Left renal cortex interstitium (tissue), 4 donors: Measurements from ENCODE around the gene SYT1. TPM values are rescaled to one million over a fixed set of nuclear protein-coding genes. Genes with fewer than 3 reads are reported as not detected.

Source experiments
- DNase-seq, 4 donors: peaks; one replicate each; pipeline ENCODE4 v3.0.0-alpha.2; 2013; ENCODE audit warnings: low read depth in 4 of 4, low spot score in 2 of 4, missing footprints in 1 of 4
- polyA plus RNA-seq, 4 donors: library from polyadenylated mRNA; unstranded; fragments of 120-200 nt; gene quantifications; one replicate each; pipeline ENCODE4 v1.2.1, GENCODE V29; 2013; ENCODE audit not compliant: insufficient read length in 4 of 4

The SYT1 gene
- polyA plus RNA-seq, 4 donors, result 17.5 to 27.4 (median 21.0) TPM

GRCh38 chr12:78888568-78888967 is 24.0 kb downstream of the SYT1 start:
- no peak for DNase-seq

- no peak for DNase-seq
These were observed 27.2 kb downstream of the SYT1 start for GRCh38 chr12:78891646-78892353.

GRCh38 chr12:78898416-78898815 is 33.8 kb downstream of the SYT1 start:
- DNase-seq, result no peak

- no peak for DNase-seq
These were observed 50.3 kb downstream of the SYT1 start for GRCh38 chr12:78914859-78915331.

- DNase-seq, result no peak
These were observed 52.4 kb downstream of the SYT1 start for GRCh38 chr12:78916845-78917480.

GRCh38 chr12:78917513-78917912 is 52.9 kb downstream of the SYT1 start:
- no peak for DNase-seq

GRCh38 chr12:78918268-78918667 is 53.7 kb downstream of the SYT1 start:
- DNase-seq, result no peak

GRCh38 chr12:78928200-78929074 is 63.9 kb downstream of the SYT1 start:
- no peak for DNase-seq

- DNase-seq, result no peak
These were observed 64.5 kb downstream of the SYT1 start for GRCh38 chr12:78929075-78929418.

GRCh38 chr12:78931466-78931990 is 67.0 kb downstream of the SYT1 start:
- no peak for DNase-seq

GRCh38 chr12:78933014-78933413 is 68.4 kb downstream of the SYT1 start:
- DNase-seq, result no peak

- DNase-seq, result no peak
These were observed 73.9 kb downstream of the SYT1 start for GRCh38 chr12:78938341-78939084.

- no peak for DNase-seq
These were observed 85.0 kb downstream of the SYT1 start for GRCh38 chr12:78949532-78949931.

GRCh38 chr12:78951803-78952551 is 87.4 kb downstream of the SYT1 start:
- no peak for DNase-seq

GRCh38 chr12:78952552-78952929 is 88.0 kb downstream of the SYT1 start:
- DNase-seq, result no peak

GRCh38 chr12:78958941-78959340 is 94.4 kb downstream of the SYT1 start:
- DNase-seq, result no peak

GRCh38 chr12:78959556-78959955 is 95.0 kb downstream of the SYT1 start:
- no peak for DNase-seq

GRCh38 chr12:78961171-78961570 is 96.6 kb downstream of the SYT1 start:
- no peak for DNase-seq

- DNase-seq, result no peak
These were observed 99.1 kb downstream of the SYT1 start for GRCh38 chr12:78963439-78964227.
